H1 (cell line): ENCODE measurements around the gene RMND5B. TPM values are rescaled to one million over a fixed set of nuclear protein-coding genes. Genes with fewer than 3 reads are reported as not detected.

Experiments used
- CTCF ChIA-PET: fragments of 300-600 bp; sonication (Branson Sonifier 250); formaldehyde crosslinking; loops from one replicate; lab custom pipeline; 2021; ENCODE audit not compliant: partially characterized antibody; lab: Charles Lee
- POLR2A ChIA-PET: fragments of 300-600 bp; sonication (Branson Sonifier 250); formaldehyde crosslinking; loops from one replicate; lab custom pipeline; 2021; ENCODE audit warnings: inconsistent platforms; ENCODE audit not compliant: partially characterized antibody; lab: Charles Lee
- DNase-seq, 2 experiments: peaks; one replicate each; pipeline versions ENCODE4 v3.0.0 to v3.0.0-alpha.2; 2010 to 2022; ENCODE audit warnings: low spot score in 2 of 2, low read depth in 1 of 2, mixed read lengths in 1 of 2
- FAIRE-seq: peaks from 2 replicates; lab custom pipeline; 2011; peaks lifted over from hg19 to GRCh38; lab: Jason Lieb, UNC
- H2AFZ ChIP-seq: 2 replicates; pipeline ENCODE4 v1.8.1; 2012; ENCODE audit warnings: low read length, inconsistent platforms
- H2AK5ac ChIP-seq: 2 replicates; pipeline ENCODE4 v1.6.1; 2013; ENCODE audit warnings: low read depth, low read length
- H2BK120ac ChIP-seq: replicated peaks from 2 replicates; pipeline ENCODE3; 2013; ENCODE audit warnings: low read depth, low read length, inconsistent platforms
- H2BK12ac ChIP-seq: 2 replicates; pipeline ENCODE4 v1.6.1; 2013; ENCODE audit warnings: low read depth, low read length
- H2BK15ac ChIP-seq: 2 replicates; pipeline ENCODE4 v1.6.1; 2013; ENCODE audit warnings: low read length
- H2BK20ac ChIP-seq: 2 replicates; pipeline ENCODE4 v1.6.1; 2013; ENCODE audit warnings: low read length
- H2BK5ac ChIP-seq: 2 replicates; pipeline ENCODE4 v1.6.1; 2013; ENCODE audit warnings: low read depth, low read length
- H3K14ac ChIP-seq: 2 replicates; pipeline ENCODE4 v1.6.1; 2013; ENCODE audit warnings: inconsistent platforms; ENCODE audit not compliant: insufficient read length
- H3K18ac ChIP-seq: 2 replicates; pipeline ENCODE4 v1.6.1; 2013; ENCODE audit warnings: low read length; ENCODE audit errors: extremely low read depth
- H3K23ac ChIP-seq: 2 replicates; pipeline ENCODE4 v1.6.1; 2013; ENCODE audit warnings: inconsistent platforms; ENCODE audit not compliant: insufficient read length
- H3K23me2 ChIP-seq: 2 replicates; pipeline ENCODE4 v1.6.1; 2013; ENCODE audit warnings: low read depth, low read length
- H3K27ac ChIP-seq: 2 replicates; pipeline ENCODE4 v1.6.1; 2011; ENCODE audit warnings: low read depth, low read length, inconsistent platforms
- H3K27me3 ChIP-seq, 4 experiments: replicated peaks in 1 of 4; 1 replicate in 1 of 4; 2 replicates in 3 of 4; pipeline versions ENCODE4 v1.6.1 to v1.8.1; 2011 to 2013; ENCODE audit warnings: low read length in 3 of 4, mild to moderate bottlenecking in 3 of 4, inconsistent platforms in 2 of 4, mixed read lengths in 2 of 4, moderate library complexity in 1 of 4; ENCODE audit not compliant: control insufficient read depth in 3 of 4, insufficient read depth in 3 of 4; ENCODE audit errors: extremely low read depth in 1 of 4
- H3K36me3 ChIP-seq, 4 experiments: 2 replicates each; pipeline versions ENCODE4 v1.6.1 to v1.8.1; 2011 to 2013; ENCODE audit warnings: mild to moderate bottlenecking in 4 of 4, low read length in 3 of 4, moderate library complexity in 2 of 4, control low read depth in 1 of 4, inconsistent platforms in 1 of 4; ENCODE audit not compliant: insufficient read depth in 4 of 4, control insufficient read depth in 2 of 4
- H3K4ac ChIP-seq: replicated peaks from 2 replicates; pipeline ENCODE3; 2013; ENCODE audit warnings: low read length, low read depth, mixed read lengths, inconsistent platforms; ENCODE audit not compliant: insufficient read length
- H3K4me1 ChIP-seq, 4 experiments: replicated peaks in 1 of 4; 1 replicate in 1 of 4; 2 replicates in 3 of 4; pipeline versions ENCODE4 v1.6.1 to v1.8.1; 2011 to 2013; ENCODE audit warnings: low read length in 3 of 4, inconsistent platforms in 2 of 4, mixed read lengths in 1 of 4; ENCODE audit not compliant: insufficient read depth in 4 of 4, control insufficient read depth in 3 of 4
- H3K4me2 ChIP-seq, 2 experiments: 2 replicates each; pipeline versions ENCODE4 v1.6.1 to v1.8.1; 2011 to 2013; ENCODE audit warnings: low read depth in 2 of 2, low read length in 2 of 2, control low read depth in 1 of 2, inconsistent platforms in 1 of 2, mild to moderate bottlenecking in 1 of 2; ENCODE audit not compliant: insufficient read depth in 1 of 2
- H3K4me3 ChIP-seq, 4 experiments: fragments of 200-600, 300-600 bp in 1 of 4; sonication (generic), shearing (Covaris generic), sonication (Bioruptor Twin) in 1 of 4; 2 replicates each; pipeline versions ENCODE4 v1.5.1 to v1.8.1; 2011 to 2016; ENCODE audit warnings: low read length in 4 of 4, low read depth in 3 of 4, control low read depth in 2 of 4, inconsistent platforms in 2 of 4, mild to moderate bottlenecking in 2 of 4, mixed read lengths in 1 of 4, moderate library complexity in 1 of 4; ENCODE audit not compliant: insufficient read depth in 2 of 4; ENCODE audit errors: extremely low read depth in 1 of 4
- H3K56ac ChIP-seq: replicated peaks from 2 replicates; pipeline ENCODE3; 2013; ENCODE audit warnings: low read depth, mild to moderate bottlenecking, mixed read lengths, low read length, inconsistent platforms; ENCODE audit not compliant: insufficient read length
- H3K79me1 ChIP-seq: 2 replicates; pipeline ENCODE4 v1.6.1; 2013; ENCODE audit warnings: low read depth, low read length, control low read depth
- H3K79me2 ChIP-seq, 2 experiments: 2 replicates each; pipeline versions ENCODE4 v1.6.1 to v1.8.1; 2012 to 2013; ENCODE audit warnings: low read length in 2 of 2, mild to moderate bottlenecking in 2 of 2, inconsistent platforms in 1 of 2; ENCODE audit not compliant: insufficient read depth in 2 of 2, control insufficient read depth in 1 of 2
- H3K9ac ChIP-seq, 4 experiments: replicated peaks in 1 of 4; 1 replicate in 1 of 4; 2 replicates in 3 of 4; pipeline versions ENCODE4 v1.6.1 to v1.8.1; 2011 to 2013; ENCODE audit warnings: low read depth in 3 of 4, low read length in 3 of 4, control low read depth in 2 of 4, mild to moderate bottlenecking in 2 of 4, moderate library complexity in 2 of 4, inconsistent platforms in 1 of 4; ENCODE audit errors: extremely low read depth in 1 of 4
- H3K9me3 ChIP-seq, 2 experiments: 2 replicates each; pipeline versions ENCODE4 v1.6.1 to v1.8.1; 2012 to 2013; ENCODE audit warnings: mild to moderate bottlenecking in 2 of 2, moderate library complexity in 2 of 2, control low read depth in 1 of 2, inconsistent platforms in 1 of 2, low read depth in 1 of 2, low read length in 1 of 2, mixed read lengths in 1 of 2; ENCODE audit not compliant: insufficient read depth in 2 of 2
- H4K20me1 ChIP-seq, 2 experiments: replicated peaks in 1 of 2; 2 replicates each; pipeline versions ENCODE3 to v1.8.1; 2011 to 2013; ENCODE audit warnings: inconsistent platforms in 2 of 2, low read length in 2 of 2, mild to moderate bottlenecking in 1 of 2; ENCODE audit not compliant: insufficient read depth in 2 of 2, control insufficient read depth in 1 of 2
- H4K5ac ChIP-seq: 2 replicates; pipeline ENCODE4 v1.6.1; 2013; ENCODE audit warnings: low read length, low read depth, mixed read lengths, inconsistent platforms; ENCODE audit not compliant: insufficient read length
- H4K8ac ChIP-seq: 2 replicates; pipeline ENCODE4 v1.8.0; 2013; ENCODE audit warnings: mild to moderate bottlenecking, moderate library complexity, low read length, inconsistent platforms; ENCODE audit not compliant: insufficient read depth; ENCODE audit errors: extremely low read depth
- H4K91ac ChIP-seq: replicated peaks from 2 replicates; pipeline ENCODE3; 2013; ENCODE audit warnings: low read length, mixed read lengths, inconsistent platforms; ENCODE audit not compliant: insufficient read length
- CTBP2 ChIP-seq: IDR thresholded peaks from 2 replicates; pipeline ENCODE4 v1.7.0; 2011; ENCODE audit warnings: borderline replicate concordance, mild to moderate bottlenecking, moderate library complexity, mixed read lengths, low read length; ENCODE audit not compliant: insufficient read depth, insufficient read length
- HDAC6 ChIP-seq: IDR thresholded peaks from one replicate; pipeline ENCODE4 v1.7.1; 2012; ENCODE audit warnings: low read depth, mild to moderate bottlenecking, inconsistent platforms, low read length, moderate library complexity
- JUND ChIP-seq: IDR thresholded peaks from 2 replicates; pipeline ENCODE4 v1.6.1; 2011; ENCODE audit warnings: mild to moderate bottlenecking, improper control_type of control experiment, low read length
- POLR2AphosphoS5 ChIP-seq: IDR thresholded peaks from 2 replicates; pipeline ENCODE4 v1.6.1; 2011; ENCODE audit warnings: low read depth, low read length
- POU5F1 ChIP-seq: IDR thresholded peaks from 2 replicates; pipeline ENCODE4 v1.6.1; 2011; ENCODE audit warnings: low read depth, mild to moderate bottlenecking, low read length, moderate library complexity
- RAD21 ChIP-seq, 2 experiments: IDR thresholded peaks in 1 of 2; conservative IDR thresholded peaks in 1 of 2; 2 replicates each; pipeline ENCODE4 v1.6.1; 2011; ENCODE audit warnings: low read depth in 2 of 2, low read length in 2 of 2, improper control_type of control experiment in 1 of 2, inconsistent platforms in 1 of 2, mild to moderate bottlenecking in 1 of 2, moderate library complexity in 1 of 2
- SIX5 ChIP-seq: IDR thresholded peaks from 2 replicates; pipeline ENCODE4 v1.6.1; 2011; ENCODE audit warnings: mild to moderate bottlenecking, low read depth, low read length
- SRF ChIP-seq: IDR thresholded peaks from 2 replicates; pipeline ENCODE4 v1.6.1; 2011; ENCODE audit warnings: mild to moderate bottlenecking, low read depth, low read length, moderate library complexity
- TAF7 ChIP-seq: optimal IDR thresholded peaks from 2 replicates; pipeline ENCODE3; 2011; ENCODE audit warnings: low read depth, mild to moderate bottlenecking, inconsistent platforms, low read length, moderate library complexity, borderline replicate concordance
- TBP ChIP-seq: IDR thresholded peaks from 2 replicates; pipeline ENCODE4 v1.6.1; 2011; ENCODE audit warnings: low read depth, low read length, improper control_type of control experiment
- WGBS, 2 experiments: shearing (Covaris generic) in 1 of 2; methylation state at CpG; one replicate each; pipeline versions ENCODE4 v1.1.6 to v1.1.7; 2013 to 2015; ENCODE audit warnings: low lambda C conversion rate in 2 of 2, mixed read lengths in 2 of 2, inconsistent platforms in 1 of 2, low coverage in 1 of 2, missing lambda C conversion rate in 1 of 2; ENCODE audit not compliant: insufficient replicate concordance in 2 of 2, insufficient coverage in 1 of 2, insufficient read length in 1 of 2; ENCODE audit errors: extremely low coverage in 1 of 2, missing lambda C conversion rate in 1 of 2; 5-methylcytosine and 5-hydroxymethylcytosine counted together
- polyA plus RNA-seq, 7 experiments: library from polyadenylated mRNA; depleted of rRNA in 3 of 7; stranded (reverse) in 5 of 7; unstranded in 2 of 7; fragments of >200 nt in 5 of 7; fragments of 200-250 nt in 2 of 7; gene quantifications; 1 replicate in 5 of 7; 2 replicates in 1 of 7; 4 replicates in 1 of 7; pipeline versions ENCODE4 v1.2.1 to v1.2.3, GENCODE V29; 2011 to 2013; ENCODE audit warnings: missing spikeins in 2 of 7, mixed read lengths in 2 of 7
- total RNA-seq: library from RNA; stranded (reverse); fragmentation: NEBNext Ultra II Directional; extraction: Animal tissue kit (Norgen Biotek cat#: 25700); gene quantifications from 2 replicates; pipeline ENCODE4 v1.2.1, GENCODE V29; 2021

Gene RMND5B
- total and polyA plus RNA-seq, 2 of the 8 experiments (the other 6 are each of a cell fraction or from before 2014, with no cell fraction given) = 75.9 to 90.2 TPM

DNA sequence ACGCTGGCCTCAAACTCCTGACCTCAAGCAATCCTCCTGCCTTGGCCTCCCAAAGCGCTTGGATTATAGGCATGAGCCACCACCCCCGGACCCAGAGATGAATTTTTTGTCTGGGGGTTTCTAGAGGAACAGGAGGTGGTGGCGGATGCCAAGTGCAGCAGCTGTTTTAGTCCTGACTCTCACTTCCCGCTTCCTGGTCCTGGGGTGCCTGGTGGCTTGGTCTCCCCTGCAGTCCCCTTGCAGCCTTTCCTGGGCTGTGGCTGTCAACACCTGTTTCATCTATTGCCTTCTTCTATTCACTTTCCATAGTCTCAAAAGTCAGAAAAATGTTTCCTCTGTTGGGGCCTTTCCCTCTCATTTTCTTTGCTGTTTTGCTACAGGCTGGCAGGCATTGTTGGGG is 29.4 kb downstream of the RMND5B start:
- Histone ChIP-seq H3K27ac (no peak overlapping the region), H2BK12ac (no peak overlapping the region), H2BK5ac (no peak overlapping the region), H3K14ac (no peak overlapping the region), H3K56ac (no peak overlapping the region), H3K27me3 (peaks cover 0 to 4% (median 2%) of the 10 kb centered on the region in 4 experiments; a peak in 1 of 7 replicates), H3K4ac (no peak overlapping the region), H3K79me2 (no peaks in the 10 kb centered on the region), H4K8ac (no peak overlapping the region), H3K4me1 (peaks cover 0 to 6% (median 3%) of the 10 kb centered on the region in 4 experiments; a peak in 3 of 7 replicates), H3K23me2 (no peaks in the 10 kb centered on the region; the same call in 1 of the 2 replicates), H2BK120ac (no peak overlapping the region), H3K23ac (no peak overlapping the region), H3K36me3 (no peaks in the 10 kb centered on the region), H2AK5ac (no peak overlapping the region), H3K4me3 (no peak overlapping the region), H3K9ac (no peak overlapping the region), H2AFZ (no peak overlapping the region), H3K79me1 (no peaks in the 10 kb centered on the region), H3K9me3 (no peaks in the 10 kb centered on the region), H2BK15ac (no peak overlapping the region), H4K20me1 (no peaks in the 10 kb centered on the region), H4K5ac (no peak overlapping the region), H2BK20ac (no peak overlapping the region), H3K18ac (no peak overlapping the region), H3K4me2 (no peak overlapping the region), H4K91ac (no peak overlapping the region)
- no peak for TF ChIP-seq TBP
- no peak for TF ChIP-seq HDAC6
- no peak for TF ChIP-seq POU5F1
- TF ChIP-seq TAF7 = no peak
- no peak for TF ChIP-seq JUND
- no peak for TF ChIP-seq SIX5
- no peak for TF ChIP-seq CTBP2
- TF ChIP-seq POLR2AphosphoS5 = no peak
- no peak for TF ChIP-seq SRF
- TF ChIP-seq RAD21 (IDR thresholded peaks at IDR 0.05 in 1 of 2, conservative IDR thresholded peaks at IDR 0.05 in 1 of 2; ENCODE audit: low read depth in 2 of 2, low read length in 2 of 2) = no peak
- 89% methylated on average over 5 of the region's 5 CpGs; no CpG with 5 or more reads in 1 of the 2 experiments for WGBS, 2 experiments
- CTCF ChIA-PET = interaction anchor here (0.8 to 24.6 kb wide), 3 partner anchors 11 to 82 kb away, joined by 3 to 515 read pairs (median 4); no protein-coding TSS in a partner anchor
- DNase-seq (no peak), FAIRE-seq (no peak)
- POLR2A ChIA-PET = interaction anchor here (0.6 to 2.9 kb wide), 5 partner anchors 11 to 85 kb away, joined by 3 to 11 read pairs (median 4); no protein-coding TSS in a partner anchor
